ENCODE measurements around the gene OR1J2. TPM values are rescaled to one million over a fixed set of nuclear protein-coding genes. Genes with fewer than 3 reads are reported as not detected.

The OR1J2 gene
- 0.53 TPM in 1 of 2 replicates, not detected in the other for total RNA-seq

DNA sequence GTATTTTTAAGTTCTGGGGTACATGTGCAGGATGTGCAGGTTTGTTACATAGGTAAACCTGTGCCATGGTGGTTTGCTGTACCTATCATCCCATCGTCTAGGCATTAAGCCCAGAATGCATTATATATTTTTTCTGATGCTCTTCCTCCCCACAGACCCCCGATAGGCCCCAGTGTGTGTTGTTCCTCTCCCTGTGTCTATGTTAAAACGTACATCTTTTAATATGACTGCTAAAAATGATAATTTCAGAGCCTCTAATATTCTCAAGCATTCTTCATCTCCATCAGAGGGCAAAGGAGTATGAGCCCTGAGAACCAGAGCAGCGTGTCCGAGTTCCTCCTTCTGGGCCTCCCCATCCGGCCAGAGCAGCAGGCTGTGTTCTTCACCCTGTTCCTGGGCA, at the start of gene OR1J2:
OR1J2 (plus strand) TSS at position 301 of the 400 bp plus-strand sequence; CDS start at position 301, 0 bp downstream.

GRCh38 chr9:122477826-122478225, 32.8 kb upstream of the OR1J2 start, which contains the start of gene OR1J1:
OR1J1 (minus strand) TSS chr9:122477926; CDS start chr9:122477926, 0 bp downstream.

GRCh38 chr9:122518841-122519240, 8.2 kb downstream of the OR1J2 start, which contains the start of gene OR1J4:
OR1J4 (plus strand) TSS chr9:122519141; CDS start chr9:122519141, 0 bp downstream.

GRCh38 chr9:122527193-122527592, 16.6 kb downstream of the OR1J2 start, which contains the start of gene OR1N1:
OR1N1 (minus strand) TSS chr9:122527293; CDS start chr9:122527293, 0 bp downstream.

GRCh38 chr9:122552812-122553211, 42.2 kb downstream of the OR1J2 start, which contains the start of gene OR1N2:
OR1N2 (plus strand) TSS chr9:122553112; CDS start chr9:122553212, 100 bp downstream.

Other genes starting within 250 kb of the OR1J2 start
- gene RBM18, start 246.0 kb upstream of the OR1J2 start, total RNA-seq, result 7.1 and 8.7 TPM in 2 replicates
- 29.1 and 34.5 TPM in 2 replicates for gene MRRF, start 245.9 kb upstream of the OR1J2 start, total RNA-seq
- 38.4 and 138 TPM in 2 replicates for gene PTGS1, start 139.8 kb upstream of the OR1J2 start, total RNA-seq
- not detected in 2 replicates for gene OR1J1, start 32.9 kb upstream of the OR1J2 start, total RNA-seq
- not detected in 2 replicates for gene OR1J4, start 8.3 kb downstream of the OR1J2 start, total RNA-seq
- gene OR1N1, start 16.5 kb downstream of the OR1J2 start, total RNA-seq, result not detected in 2 replicates
- 0.13 TPM in 1 of 2 replicates, not detected in the other for gene OR1N2, start 42.3 kb downstream of the OR1J2 start, total RNA-seq
- gene OR1L8, start 72.6 kb downstream of the OR1J2 start, total RNA-seq, result 0.12 and 0.13 TPM in 2 replicates
- gene OR1Q1, start 103.9 kb downstream of the OR1J2 start, total RNA-seq, result 0.26 TPM in 1 of 2 replicates, not detected in the other
- gene OR1B1, start 146.8 kb downstream of the OR1J2 start, total RNA-seq, result 0.06 and 0.26 TPM in 2 replicates
- gene OR1L1, start 150.9 kb downstream of the OR1J2 start, total RNA-seq, result not detected in 2 replicates
- not detected in 2 replicates for gene OR1L3, start 164.3 kb downstream of the OR1J2 start, total RNA-seq
- not detected in 2 replicates for gene OR1L4, start 213.2 kb downstream of the OR1J2 start, total RNA-seq
- gene OR1L6, start 231.5 kb downstream of the OR1J2 start, total RNA-seq, result not detected in 2 replicates